Panc1 (cell line): ENCODE measurements around the gene NSD2.
"Not testable (repeated sequence)": the region's sequence is repeated elsewhere in the genome, so short reads cannot be mapped to it uniquely, and the experiment has no call there.

Experiments used
- CTCF ChIP-seq: fragments of 450-650 bp; IDR thresholded peaks from 2 replicates; pipeline ENCODE4 v1.5.1; 2017; ENCODE audit warnings: mild to moderate bottlenecking
- POLR2AphosphoS5 ChIP-seq: IDR thresholded peaks from 2 replicates; pipeline ENCODE4 v1.6.1; 2012; ENCODE audit warnings: mild to moderate bottlenecking, low read depth, low read length, moderate library complexity
- REST ChIP-seq, 2 experiments: IDR thresholded peaks; 2 replicates each; pipeline ENCODE4 v1.6.1; 2011 to 2012; ENCODE audit warnings: low read depth in 2 of 2, control low read depth in 1 of 2, low read length in 1 of 2, mild to moderate bottlenecking in 1 of 2, moderate library complexity in 1 of 2; ENCODE audit not compliant: insufficient read depth in 1 of 2

GRCh38 chr4:1999308-1999707 is 128.1 kb downstream of the NSD2 start:
- not testable (repeated sequence) for TF ChIP-seq CTCF; POLR2AphosphoS5; REST (IDR thresholded peaks at IDR 0.05; ENCODE audit: insufficient read depth in 1 of 2, low read depth in 2 of 2, low read length in 1 of 2)
